ENCODE results near the gene MAT1A. TPM values are rescaled to one million over a fixed set of nuclear protein-coding genes. Genes with fewer than 3 reads are reported as not detected.

The MAT1A gene
- total and polyA plus RNA-seq, 9 of the 15 experiments (the other 6 are each of a cell fraction or from before 2014, with no cell fraction given): 0.03 to 0.30 (median 0.11) TPM; not detected in 2

DNA sequence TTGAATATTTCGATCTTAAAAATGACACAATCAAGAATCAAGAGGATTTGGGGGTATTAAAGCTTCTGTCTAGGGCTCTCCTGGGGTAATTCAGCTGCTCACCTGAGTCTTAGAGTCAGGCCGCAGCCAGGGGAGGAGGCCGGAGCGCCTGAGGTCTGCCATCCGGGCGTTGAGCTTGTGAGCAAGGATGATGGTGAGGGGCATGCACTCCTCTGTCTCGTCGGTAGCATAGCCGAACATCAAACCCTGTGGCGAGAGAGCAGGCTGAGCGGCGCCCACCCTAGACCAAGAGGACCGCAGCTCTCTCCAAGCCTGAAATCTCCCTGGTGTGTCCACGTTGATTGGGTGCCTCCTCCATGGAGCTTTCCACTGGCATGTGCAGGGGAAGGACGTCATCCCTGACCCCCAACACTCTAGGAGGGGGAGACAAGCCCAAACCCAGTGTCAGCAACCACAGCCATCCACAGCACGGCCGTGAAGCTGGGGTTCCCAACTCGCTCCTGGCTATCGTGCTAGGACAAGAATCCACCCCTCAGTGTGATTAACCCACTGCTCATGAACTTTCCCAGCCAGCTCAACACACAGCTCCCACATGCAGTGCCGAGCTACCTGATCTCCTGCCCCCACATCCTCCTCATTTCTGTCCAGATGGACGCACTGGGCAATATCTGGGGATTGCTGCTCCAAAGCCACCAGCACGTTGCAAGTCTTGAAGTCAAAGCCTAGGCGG lies 9.2 kb downstream of the MAT1A start:
- DNase-seq (ENCODE audit: extremely low read depth in 1 of 4, low spot score in 3 of 4): peak in 1 of 4 experiments; percentile 5
- CTCF ChIA-PET (ENCODE audit: low intra/inter-chr PET ratio): no interaction called here
- Histone ChIP-seq H3K27ac (ENCODE audit: extremely low read depth, low read depth, low read length) (no peak overlapping the region), H3K4me1 (replicated peaks in 1 of 2; ENCODE audit: control insufficient read depth in 2 of 2, insufficient read depth in 2 of 2, low read length in 2 of 2) (no peaks in the 10 kb centered on the region), H2AFZ (ENCODE audit: low read depth, low read length) (no peak overlapping the region), H3K9me1 (ENCODE audit: control insufficient read depth, insufficient read depth, low read length) (no peaks in the 10 kb centered on the region), H3K27me3 (ENCODE audit: control insufficient read depth in 2 of 2, insufficient read depth in 2 of 2, low read length in 2 of 2) (peaks cover 33 to 86% of the 10 kb centered on the region in 2 experiments; a peak in 4 of 5 replicates), H3K36me3 (ENCODE audit: control insufficient read depth, insufficient read depth, low read length) (no peaks in the 10 kb centered on the region), H3K9ac (ENCODE audit: insufficient read depth in 1 of 2, low read depth in 2 of 2, low read length in 2 of 2) (0 out of 4 replicates have a peak overlapping the region, but pooled peaks of 1 of the 2 experiments have one; percentile 10), H3K79me2 (ENCODE audit: control insufficient read depth, insufficient read depth, low read length) (no peaks in the 10 kb centered on the region), H3K4me3 (no peak overlapping the region), H3K9me3 (replicated peaks; ENCODE audit: control insufficient read depth, insufficient read depth, low read depth, low read length) (no peaks in the 10 kb centered on the region), H3K4me2 (ENCODE audit: insufficient read depth, low read length) (no peak overlapping the region), H4K20me1 (replicated peaks; ENCODE audit: control insufficient read depth, insufficient read depth, low read length) (no peaks in the 10 kb centered on the region)
- POLR2A ChIA-PET: interaction anchor here (0.7 kb wide), 1 partner anchor 31 kb away, joined by 3 read pairs; no protein-coding TSS in a partner anchor
- no TSS peak for BruUV-seq (replicated peaks)
- TF ChIP-seq PML (IDR thresholded peaks at IDR 0.05; ENCODE audit: low read length): no peak
- TF ChIP-seq KDM1A (IDR thresholded peaks at IDR 0.05): no peak
- TF ChIP-seq PHTF2 (CRISPR knock-in tag; IDR thresholded peaks at IDR 0.05): no peak
- no peak for TF ChIP-seq TAL1 (IDR thresholded peaks at IDR 0.05)
- TF ChIP-seq SREBF2 (CRISPR knock-in tag; IDR thresholded peaks at IDR 0.05): no peak
- TF ChIP-seq NR3C1 (CRISPR knock-in tag; IDR thresholded peaks at IDR 0.05): no peak
- no peak for TF ChIP-seq FIP1L1 (IDR thresholded peaks at IDR 0.05; ENCODE audit: low read depth, low read length, poor library complexity, severe bottlenecking)
- TF ChIP-seq ZNF165 (CRISPR knock-in tag; IDR thresholded peaks at IDR 0.05; ENCODE audit: borderline replicate concordance): no peak
- no peak for TF ChIP-seq ZNF695 (CRISPR knock-in tag; IDR thresholded peaks at IDR 0.05)
- TF ChIP-seq, protein P1, sequence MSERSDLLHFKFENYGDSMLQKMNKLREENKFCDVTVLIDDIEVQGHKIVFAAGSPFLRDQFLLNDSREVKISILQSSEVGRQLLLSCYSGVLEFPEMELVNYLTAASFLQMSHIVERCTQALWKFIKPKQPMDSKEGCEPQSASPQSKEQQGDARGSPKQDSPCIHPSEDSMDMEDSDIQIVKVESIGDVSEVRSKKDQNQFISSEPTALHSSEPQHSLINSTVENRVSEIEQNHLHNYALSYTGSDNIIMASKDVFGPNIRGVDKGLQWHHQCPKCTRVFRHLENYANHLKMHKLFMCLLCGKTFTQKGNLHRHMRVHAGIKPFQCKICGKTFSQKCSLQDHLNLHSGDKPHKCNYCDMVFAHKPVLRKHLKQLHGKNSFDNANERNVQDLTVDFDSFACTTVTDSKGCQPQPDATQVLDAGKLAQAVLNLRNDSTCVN (CRISPR knock-in tag; IDR thresholded peaks at IDR 0.05): no peak
- intact Hi-C loops (cut with micrococcal nuclease) (no loop called here), in situ Hi-C loops (cut with MboI) (no loop called here)
- 4% methylated on average over 23 of the region's 23 CpGs for WGBS (ENCODE audit: insufficient coverage, low coverage, missing lambda C conversion rate)
- no peak for FAIRE-seq
- ATAC-seq: no peak

All from K562 (cell line).